DND-41 (cell line): ENCODE results near the gene CXCR5.

ENCODE experiments used
- EZH2 ChIP-seq: IDR thresholded peaks from 3 replicates; pipeline ENCODE4 v1.6.1; 2012; ENCODE audit warnings: borderline replicate concordance, low read depth, mild to moderate bottlenecking, moderate library complexity, low read length, inconsistent platforms; ENCODE audit not compliant: severe bottlenecking
- TF ChIP-seq, protein P1 (sequence below): IDR thresholded peaks from 2 replicates; pipeline ENCODE4 v1.5.1; 2012; ENCODE audit warnings: borderline replicate concordance, low read length, moderate library complexity, mild to moderate bottlenecking; ENCODE audit not compliant: poor library complexity, severe bottlenecking; ENCODE audit errors: extremely low read depth

DNA sequence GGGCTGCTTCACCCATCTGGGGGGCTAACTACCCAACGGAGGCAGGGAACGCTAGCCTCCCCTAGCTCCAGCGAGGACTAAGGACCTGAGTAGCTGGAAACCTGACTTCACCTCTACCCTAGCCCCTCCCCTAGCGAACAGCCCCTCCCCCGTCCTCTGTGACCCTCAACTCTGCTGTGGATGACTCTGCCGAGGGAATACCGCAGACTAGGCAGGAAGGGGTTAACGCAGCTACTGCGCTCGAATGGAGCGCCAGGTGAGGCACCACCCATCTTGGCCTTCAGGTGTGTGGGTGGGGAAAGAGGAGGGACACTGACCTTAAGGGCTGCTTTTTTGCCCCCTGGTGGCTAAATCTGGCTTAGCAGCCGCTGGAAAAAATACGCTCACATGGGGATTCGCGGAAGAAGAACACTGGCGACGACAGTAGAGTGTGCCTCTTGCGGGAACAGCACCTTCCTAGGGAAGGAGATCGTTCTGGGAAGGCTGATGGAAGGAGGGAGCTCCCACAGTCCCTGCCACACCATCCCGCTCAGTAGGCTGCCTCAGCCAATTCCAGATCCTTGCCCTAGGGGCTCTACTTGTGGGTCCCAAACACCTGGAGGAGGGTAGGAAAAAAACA is 46.5 kb downstream of the CXCR5 start:
- TF ChIP-seq, protein P1, sequence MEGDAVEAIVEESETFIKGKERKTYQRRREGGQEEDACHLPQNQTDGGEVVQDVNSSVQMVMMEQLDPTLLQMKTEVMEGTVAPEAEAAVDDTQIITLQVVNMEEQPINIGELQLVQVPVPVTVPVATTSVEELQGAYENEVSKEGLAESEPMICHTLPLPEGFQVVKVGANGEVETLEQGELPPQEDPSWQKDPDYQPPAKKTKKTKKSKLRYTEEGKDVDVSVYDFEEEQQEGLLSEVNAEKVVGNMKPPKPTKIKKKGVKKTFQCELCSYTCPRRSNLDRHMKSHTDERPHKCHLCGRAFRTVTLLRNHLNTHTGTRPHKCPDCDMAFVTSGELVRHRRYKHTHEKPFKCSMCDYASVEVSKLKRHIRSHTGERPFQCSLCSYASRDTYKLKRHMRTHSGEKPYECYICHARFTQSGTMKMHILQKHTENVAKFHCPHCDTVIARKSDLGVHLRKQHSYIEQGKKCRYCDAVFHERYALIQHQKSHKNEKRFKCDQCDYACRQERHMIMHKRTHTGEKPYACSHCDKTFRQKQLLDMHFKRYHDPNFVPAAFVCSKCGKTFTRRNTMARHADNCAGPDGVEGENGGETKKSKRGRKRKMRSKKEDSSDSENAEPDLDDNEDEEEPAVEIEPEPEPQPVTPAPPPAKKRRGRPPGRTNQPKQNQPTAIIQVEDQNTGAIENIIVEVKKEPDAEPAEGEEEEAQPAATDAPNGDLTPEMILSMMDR: peak; percentile 96
- no peak for TF ChIP-seq EZH2
